Left kidney (tissue), 2 donors: ENCODE data around the gene IRS2. TPM values are rescaled to one million over a fixed set of nuclear protein-coding genes. Genes with fewer than 3 reads are reported as not detected.
"Not testable (repeated sequence)": the region's sequence is repeated elsewhere in the genome, so short reads cannot be mapped to it uniquely, and the experiment has no call there.

Experiments
- DNase-seq: peaks from one replicate; pipeline ENCODE4 v3.0.0-alpha.2; 2013
- polyA plus RNA-seq: library from polyadenylated mRNA; unstranded; fragments of 120-200 nt; gene quantifications from one replicate; pipeline ENCODE4 v1.2.1, GENCODE V29; 2013; ENCODE audit not compliant: insufficient read length

Gene IRS2
- polyA plus RNA-seq, 1 donor = 10.4 TPM

DNA sequence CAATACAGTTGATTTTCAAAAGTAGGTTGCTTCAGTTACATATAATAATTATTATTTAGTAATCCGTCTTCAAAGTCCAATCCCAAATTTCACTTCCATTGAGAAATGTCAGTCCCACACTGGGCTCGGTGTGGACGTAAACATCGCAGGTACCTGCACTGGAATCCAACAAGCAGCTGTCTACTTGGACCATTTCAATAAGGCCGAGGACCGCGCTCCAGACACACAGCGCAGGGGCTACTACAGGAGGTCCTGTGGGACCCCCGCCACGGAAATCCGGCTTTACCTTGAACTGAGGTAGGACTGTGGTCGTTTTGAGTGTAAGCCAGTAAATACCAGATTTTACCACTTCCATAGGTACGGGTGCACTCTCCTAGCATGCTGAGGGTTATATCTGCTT lies 30.8 kb downstream of the IRS2 start:
- no peak for DNase-seq

DNA sequence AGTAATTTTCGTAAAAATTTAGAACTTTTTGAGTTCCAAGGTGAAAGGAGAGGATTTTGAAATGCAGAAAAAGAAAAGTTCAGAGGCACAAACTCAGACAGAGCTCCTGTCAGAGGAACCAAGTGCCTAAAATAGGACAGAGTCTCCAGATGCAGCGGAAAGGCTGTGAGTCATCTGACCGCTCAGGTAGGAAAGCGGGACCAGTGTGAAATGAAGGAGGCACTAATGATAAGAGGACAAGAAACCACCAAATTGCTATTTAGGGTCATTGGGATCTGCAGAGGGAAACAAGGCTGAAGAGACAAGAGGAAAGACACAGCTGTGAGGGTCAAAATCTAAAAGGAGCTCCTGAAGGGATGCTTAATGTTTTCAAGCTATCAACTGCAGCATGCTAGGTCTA lies 34.9 kb downstream of the IRS2 start:
- DNase-seq = no peak

- DNase-seq = no peak
These were observed 36.1 kb downstream of the IRS2 start for GRCh38 chr13:109750221-109750775.

DNA sequence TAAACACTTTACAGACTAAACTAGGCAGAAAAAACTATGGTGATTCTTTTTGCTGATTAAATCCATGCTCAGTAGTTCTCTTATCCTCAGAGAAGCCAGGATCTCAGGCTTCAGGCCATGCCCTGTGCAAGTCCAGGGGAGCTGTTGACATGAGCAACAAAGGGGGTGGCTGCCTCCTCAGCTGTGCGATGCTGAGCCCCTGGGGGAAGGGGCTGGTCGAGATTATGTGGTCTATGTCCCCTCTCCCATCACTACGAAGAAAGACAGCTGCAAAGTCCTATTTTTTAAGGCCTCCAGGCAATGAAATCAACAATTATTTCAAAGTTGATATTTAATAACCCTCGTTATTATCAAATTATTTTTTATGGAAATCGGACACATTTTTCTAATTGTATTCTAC lies 37.0 kb downstream of the IRS2 start:
- no peak for DNase-seq

GRCh38 chr13:109748677-109749076 lies 37.7 kb downstream of the IRS2 start:
- no peak for DNase-seq

GRCh38 chr13:109747524-109747923 lies 38.9 kb downstream of the IRS2 start:
- no peak for DNase-seq

- DNase-seq = no peak
These were observed 40.0 kb downstream of the IRS2 start for GRCh38 chr13:109746364-109746763.

- no peak for DNase-seq
These were observed 40.7 kb downstream of the IRS2 start for GRCh38 chr13:109745702-109746101.

- no peak for DNase-seq
These were observed 41.3 kb downstream of the IRS2 start for GRCh38 chr13:109745060-109745459.

DNA sequence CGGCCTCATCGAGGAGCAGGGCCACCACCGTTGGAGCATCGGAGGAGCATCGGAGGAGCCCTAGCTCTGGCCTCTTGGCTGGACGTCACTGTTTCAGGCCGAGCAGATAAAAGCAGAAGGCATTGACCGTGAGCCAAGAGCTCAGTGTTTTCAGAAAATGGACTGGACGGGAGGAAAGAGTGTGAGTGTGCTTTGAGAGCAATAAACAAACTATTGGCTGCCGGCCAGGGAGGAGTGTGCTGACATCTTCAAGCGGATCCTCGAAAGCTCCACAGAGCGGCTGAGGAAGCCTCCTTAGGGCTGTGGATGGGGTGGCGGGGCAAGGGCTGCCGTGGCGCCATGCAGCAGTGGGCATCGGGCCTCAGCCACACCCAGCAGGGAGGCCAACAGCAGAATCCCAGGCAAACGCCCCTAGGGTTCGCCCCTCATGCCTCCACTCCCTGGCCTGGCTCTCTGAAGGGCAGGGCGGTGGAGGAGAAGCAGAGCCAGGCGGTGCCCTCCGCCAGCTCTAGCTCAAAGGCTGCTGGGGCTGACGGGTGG lies 41.8 kb downstream of the IRS2 start:
- DNase-seq = peak; percentile 36

GRCh38 chr13:109743706-109744453 lies 42.5 kb downstream of the IRS2 start:
- peak; percentile 43 for DNase-seq

DNA sequence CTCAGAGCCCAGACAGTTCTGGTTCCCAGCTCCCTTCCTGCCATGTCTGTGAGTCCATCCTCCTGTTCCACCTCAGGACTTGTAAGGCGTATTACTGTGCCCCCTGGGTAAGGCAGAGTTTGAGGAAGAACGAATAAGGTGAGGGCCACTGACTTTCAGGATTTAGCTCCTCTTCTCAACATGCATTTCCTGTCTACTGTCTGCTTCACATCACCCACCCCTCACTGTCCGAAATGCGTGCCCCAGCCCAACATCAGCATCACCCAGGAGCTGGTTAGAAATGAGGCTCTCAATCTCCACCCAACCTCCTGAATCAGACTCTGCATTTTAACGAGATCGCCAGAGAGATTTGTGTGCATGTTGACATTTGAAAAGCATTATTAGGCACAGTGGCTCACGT lies 44.4 kb downstream of the IRS2 start:
- no peak for DNase-seq

DNA sequence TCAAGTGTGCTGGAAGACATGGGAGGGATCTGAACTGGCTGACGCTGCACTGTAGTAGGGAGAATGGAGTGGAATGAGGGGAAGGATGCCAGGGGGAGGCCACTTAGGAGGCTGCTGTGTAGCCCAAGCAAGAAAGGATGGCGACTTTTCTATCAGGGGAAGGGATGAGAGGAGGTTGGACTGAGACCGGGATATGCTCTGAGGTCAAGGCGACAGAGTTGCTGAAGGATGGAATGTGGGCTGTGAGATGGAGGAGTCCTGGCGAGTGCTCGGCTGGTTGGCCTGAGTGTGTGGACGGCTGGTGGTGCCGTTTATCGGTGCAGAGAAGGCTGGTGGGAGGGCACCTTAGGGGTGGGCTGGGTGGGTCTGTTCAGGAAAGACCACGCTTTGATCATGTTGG lies 45.7 kb downstream of the IRS2 start:
- no peak for DNase-seq

GRCh38 chr13:109740121-109740520 lies 46.3 kb downstream of the IRS2 start:
- no peak for DNase-seq

DNA sequence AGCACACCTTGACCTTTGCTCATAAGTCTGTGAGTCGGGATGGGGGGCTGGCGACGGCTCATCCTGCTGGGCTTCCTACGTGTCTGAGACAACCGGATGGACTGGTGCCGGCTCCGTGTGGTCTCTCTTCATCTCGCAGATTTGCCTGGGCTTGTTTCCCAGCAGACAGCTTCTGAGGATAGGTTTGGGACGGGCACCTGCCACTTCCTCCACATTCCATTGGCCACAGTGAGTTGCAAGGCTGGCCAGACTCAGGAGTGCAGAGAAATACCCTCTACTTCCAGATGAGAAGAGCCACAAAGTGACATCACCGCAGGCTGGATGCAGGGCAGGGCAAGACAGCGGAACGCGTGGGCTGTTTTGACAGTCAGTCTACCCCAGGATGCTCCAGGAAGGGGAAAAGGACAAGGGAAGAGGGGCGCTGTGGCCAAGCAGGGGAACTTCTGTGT lies 48.1 kb downstream of the IRS2 start:
- no peak for DNase-seq

- no peak for DNase-seq
These were observed 48.8 kb downstream of the IRS2 start for GRCh38 chr13:109737606-109738005.

GRCh38 chr13:109737046-109737573 lies 49.3 kb downstream of the IRS2 start:
- DNase-seq = no peak

DNA sequence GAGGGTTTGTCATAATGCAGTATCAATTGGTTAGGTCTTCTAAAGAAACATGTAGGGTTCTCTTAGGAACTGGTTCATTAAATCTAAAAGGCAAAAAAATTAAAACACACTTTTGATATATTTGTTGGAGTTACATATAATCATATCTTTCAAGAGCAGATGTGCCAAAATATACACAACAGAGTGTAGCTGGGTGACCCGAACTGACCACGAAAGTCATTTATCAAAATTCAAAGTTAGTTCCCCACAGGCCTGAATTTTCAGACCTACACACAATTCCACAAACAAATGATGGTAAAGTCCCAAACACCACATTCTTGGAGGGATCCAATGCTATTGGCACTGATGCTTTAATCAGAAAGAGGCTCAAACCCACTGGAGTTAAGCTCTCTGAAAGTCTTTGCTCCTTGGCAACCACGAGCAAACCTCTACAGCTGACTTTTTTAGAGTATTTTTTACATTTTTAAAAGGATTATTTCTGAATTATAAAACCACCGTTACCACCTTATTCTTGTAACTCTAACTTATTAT lies 50.9 kb downstream of the IRS2 start:
- no peak for DNase-seq

DNA sequence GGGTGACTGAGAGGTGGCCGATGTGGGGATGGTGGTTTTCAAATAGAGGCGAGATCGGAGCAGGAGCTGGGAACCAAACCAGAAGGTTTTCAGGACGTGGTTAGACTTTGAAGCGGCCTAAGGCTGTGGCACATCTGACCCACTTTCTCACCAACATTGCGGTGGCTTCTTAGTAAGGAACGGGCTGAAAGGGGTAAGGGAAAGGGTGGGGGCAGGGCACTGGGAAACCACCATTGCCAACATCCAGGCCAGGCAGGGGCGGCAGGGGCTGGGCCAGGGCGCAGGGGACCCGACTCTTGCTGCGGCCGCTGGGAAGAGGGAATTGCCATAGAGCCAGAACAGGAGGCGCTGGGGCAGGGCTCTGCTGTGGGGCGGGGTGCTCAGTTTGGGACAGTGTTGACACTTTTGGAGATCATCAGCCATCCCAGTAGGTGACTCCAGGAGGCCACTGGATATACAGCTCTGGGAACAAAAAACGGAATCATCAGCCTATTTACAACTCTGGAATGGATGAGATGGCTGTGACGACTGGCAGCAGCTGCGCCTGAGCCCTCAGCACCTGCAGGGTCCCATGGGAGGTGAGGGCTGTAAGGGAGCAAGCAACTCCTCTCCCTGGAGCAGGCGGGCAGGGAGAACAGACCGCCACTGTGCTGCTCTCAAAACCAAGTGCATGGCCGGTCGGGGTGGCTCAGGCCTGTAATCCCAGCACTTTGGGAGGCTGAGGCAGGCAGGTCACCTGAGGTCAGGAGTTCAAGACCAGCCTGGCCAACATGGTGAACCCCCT lies 52.2 kb downstream of the IRS2 start:
- DNase-seq = no peak

DNA sequence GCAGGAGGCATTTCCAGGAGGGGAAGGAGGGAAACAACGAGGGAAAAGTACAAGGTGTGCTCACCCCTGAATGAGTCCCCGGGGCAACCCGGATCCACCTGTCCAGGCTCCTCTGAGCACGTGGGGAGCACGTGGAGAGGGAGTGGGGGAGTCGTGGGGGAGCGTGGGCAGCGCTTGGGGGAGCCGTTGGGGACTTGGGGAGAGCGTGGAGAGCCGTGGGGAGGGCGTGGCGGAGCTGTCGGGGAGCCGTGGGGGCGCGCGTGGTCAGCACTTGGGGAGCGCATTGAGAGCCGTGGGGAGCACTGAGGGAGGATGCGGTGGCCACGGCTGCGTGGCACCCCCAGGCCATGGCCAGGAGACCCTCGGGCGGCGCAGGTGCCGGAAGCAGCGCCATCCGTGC lies 52.8 kb downstream of the IRS2 start:
- no peak for DNase-seq

- not testable (repeated sequence) for DNase-seq
These were observed 53.8 kb downstream of the IRS2 start for GRCh38 chr13:109732470-109733170.

- DNase-seq = no peak
These were observed 55.5 kb downstream of the IRS2 start for GRCh38 chr13:109730812-109731335.
